ENCODE results near the gene LRIT2.

The LRIT2 gene

GRCh38 chr10:84205049-84205852 lies 20.1 kb downstream of the LRIT2 start:
- no peaks in the 10 kb centered on the region for H3K36me3 ChIP-seq (ENCODE audit: insufficient read depth, low read length)
- no peaks in the 10 kb centered on the region for H3K9me3 ChIP-seq (ENCODE audit: low read depth, low read length)
- TF ChIP-seq FOXP2 (optimal IDR thresholded peaks at IDR 0.05; ENCODE audit: control extremely low read depth, extremely low read length, insufficient read depth) (no peak), EZH2 (IDR thresholded peaks at IDR 0.05) (no peak), POLR2AphosphoS5 (IDR thresholded peaks at IDR 0.05; ENCODE audit: borderline replicate concordance, low read depth, low read length) (no peak)
- DNase-seq (ENCODE audit: low read depth, low spot score), result no peak
- no peak overlapping the region for H3K27ac ChIP-seq
- H3K4me3 ChIP-seq, result no peak overlapping the region
- H3K9ac ChIP-seq (ENCODE audit: insufficient read length), result no peak overlapping the region

GRCh38 chr10:84204610-84205009 lies 20.7 kb downstream of the LRIT2 start:
- no peak for DNase-seq (ENCODE audit: low read depth, low spot score)
- H3K27ac ChIP-seq, result no peak overlapping the region
- TF ChIP-seq POLR2AphosphoS5 (IDR thresholded peaks at IDR 0.05; ENCODE audit: borderline replicate concordance, low read depth, low read length), result no peak
- no peak for TF ChIP-seq EZH2 (IDR thresholded peaks at IDR 0.05)
- TF ChIP-seq FOXP2 (optimal IDR thresholded peaks at IDR 0.05; ENCODE audit: control extremely low read depth, extremely low read length, insufficient read depth), result no peak
- no peak overlapping the region for H3K4me3 ChIP-seq
- no peaks in the 10 kb centered on the region for H3K36me3 ChIP-seq (ENCODE audit: insufficient read depth, low read length)
- no peak overlapping the region for H3K9ac ChIP-seq (ENCODE audit: insufficient read length)
- no peaks in the 10 kb centered on the region for H3K9me3 ChIP-seq (ENCODE audit: low read depth, low read length)

- TF ChIP-seq EZH2 (IDR thresholded peaks at IDR 0.05), result no peak
- no peak for TF ChIP-seq FOXP2 (optimal IDR thresholded peaks at IDR 0.05; ENCODE audit: control extremely low read depth, extremely low read length, insufficient read depth)
- TF ChIP-seq POLR2AphosphoS5 (IDR thresholded peaks at IDR 0.05; ENCODE audit: borderline replicate concordance, low read depth, low read length), result no peak
Measured at GRCh38 chr10:84204122-84204521, 21.2 kb downstream of the LRIT2 start.

GRCh38 chr10:84202349-84202748 lies 23.0 kb downstream of the LRIT2 start:
- no peak for TF ChIP-seq POLR2AphosphoS5 (IDR thresholded peaks at IDR 0.05; ENCODE audit: borderline replicate concordance, low read depth, low read length)
- no peak for TF ChIP-seq FOXP2 (optimal IDR thresholded peaks at IDR 0.05; ENCODE audit: control extremely low read depth, extremely low read length, insufficient read depth)
- TF ChIP-seq EZH2 (IDR thresholded peaks at IDR 0.05), result no peak
- Histone ChIP-seq H3K27ac (no peak overlapping the region), H3K4me3 (no peak overlapping the region), H3K9ac (ENCODE audit: insufficient read length) (no peak overlapping the region), H3K36me3 (ENCODE audit: insufficient read depth, low read length) (no peaks in the 10 kb centered on the region), H3K9me3 (ENCODE audit: low read depth, low read length) (no peaks in the 10 kb centered on the region)
- no peak for DNase-seq (ENCODE audit: low read depth, low spot score)

More at GRCh38 chr10:84204122-84204521, 21.2 kb downstream of the LRIT2 start:
- H3K9ac ChIP-seq (ENCODE audit: insufficient read length), result no peak overlapping the region
- no peak for DNase-seq (ENCODE audit: low read depth, low spot score)
- H3K27ac ChIP-seq, result no peak overlapping the region
- H3K9me3 ChIP-seq (ENCODE audit: low read depth, low read length), result no peaks in the 10 kb centered on the region
- no peak overlapping the region for H3K4me3 ChIP-seq
- H3K36me3 ChIP-seq (ENCODE audit: insufficient read depth, low read length), result no peaks in the 10 kb centered on the region

- TF ChIP-seq EZH2 (IDR thresholded peaks at IDR 0.05) (no peak), FOXP2 (optimal IDR thresholded peaks at IDR 0.05; ENCODE audit: control extremely low read depth, extremely low read length, insufficient read depth) (no peak), POLR2AphosphoS5 (IDR thresholded peaks at IDR 0.05; ENCODE audit: borderline replicate concordance, low read depth, low read length) (no peak)
- DNase-seq (ENCODE audit: low read depth, low spot score), result no peak
- no peak overlapping the region for H3K9ac ChIP-seq (ENCODE audit: insufficient read length)
- H3K36me3 ChIP-seq (ENCODE audit: insufficient read depth, low read length), result no peaks in the 10 kb centered on the region
- no peak overlapping the region for H3K27ac ChIP-seq
- no peaks in the 10 kb centered on the region for H3K9me3 ChIP-seq (ENCODE audit: low read depth, low read length)
- H3K4me3 ChIP-seq, result no peak overlapping the region
Measured at GRCh38 chr10:84201682-84202081, 23.7 kb downstream of the LRIT2 start.

- Histone ChIP-seq H3K4me3 (no peak overlapping the region), H3K27ac (no peak overlapping the region), H3K9ac (ENCODE audit: insufficient read length) (no peak overlapping the region), H3K9me3 (ENCODE audit: low read depth, low read length) (no peaks in the 10 kb centered on the region), H3K36me3 (ENCODE audit: insufficient read depth, low read length) (no peaks in the 10 kb centered on the region)
- DNase-seq (ENCODE audit: low read depth, low spot score), result no peak
- TF ChIP-seq FOXP2 (optimal IDR thresholded peaks at IDR 0.05; ENCODE audit: control extremely low read depth, extremely low read length, insufficient read depth) (no peak), POLR2AphosphoS5 (IDR thresholded peaks at IDR 0.05; ENCODE audit: borderline replicate concordance, low read depth, low read length) (no peak), EZH2 (IDR thresholded peaks at IDR 0.05) (no peak)
Measured at GRCh38 chr10:84201244-84201606, 24.1 kb downstream of the LRIT2 start.

- Histone ChIP-seq H3K4me3 (no peak overlapping the region), H3K36me3 (ENCODE audit: insufficient read depth, low read length) (no peaks in the 10 kb centered on the region), H3K9ac (ENCODE audit: insufficient read length) (no peak overlapping the region), H3K9me3 (ENCODE audit: low read depth, low read length) (no peaks in the 10 kb centered on the region), H3K27ac (no peak overlapping the region)
- no peak for DNase-seq (ENCODE audit: low read depth, low spot score)
- no peak for TF ChIP-seq FOXP2 (optimal IDR thresholded peaks at IDR 0.05; ENCODE audit: control extremely low read depth, extremely low read length, insufficient read depth)
- no peak for TF ChIP-seq POLR2AphosphoS5 (IDR thresholded peaks at IDR 0.05; ENCODE audit: borderline replicate concordance, low read depth, low read length)
- TF ChIP-seq EZH2 (IDR thresholded peaks at IDR 0.05), result no peak
Measured at GRCh38 chr10:84200537-84201243, 24.7 kb downstream of the LRIT2 start.

GRCh38 chr10:84198206-84198915 lies 27.0 kb downstream of the LRIT2 start:
- no peaks in the 10 kb centered on the region for H3K9me3 ChIP-seq (ENCODE audit: low read depth, low read length)
- no peak for DNase-seq (ENCODE audit: low read depth, low spot score)
- no peak overlapping the region for H3K27ac ChIP-seq
- TF ChIP-seq FOXP2 (optimal IDR thresholded peaks at IDR 0.05; ENCODE audit: control extremely low read depth, extremely low read length, insufficient read depth) (no peak), POLR2AphosphoS5 (IDR thresholded peaks at IDR 0.05; ENCODE audit: borderline replicate concordance, low read depth, low read length) (no peak), EZH2 (IDR thresholded peaks at IDR 0.05) (no peak)
- H3K9ac ChIP-seq (ENCODE audit: insufficient read length), result no peak overlapping the region
- no peaks in the 10 kb centered on the region for H3K36me3 ChIP-seq (ENCODE audit: insufficient read depth, low read length)
- H3K4me3 ChIP-seq, result no peak overlapping the region

Data from SK-N-MC (cell line).